ENCODE data around the gene CLTCL1. TPM values are rescaled to one million over a fixed set of nuclear protein-coding genes. Genes with fewer than 3 reads are reported as not detected.

CLTCL1 gene
- total RNA-seq, 1 donor from 2014 or later = 13.5 TPM

GRCh38 chr22:19169002-19169946 lies 122.2 kb downstream of the CLTCL1 start:
- no peak overlapping the region for H3K27ac Mint-ChIP-seq (ENCODE audit: unreplicated experiment)
- H3K9me3 Mint-ChIP-seq (ENCODE audit: unreplicated experiment) = no peaks in the 10 kb centered on the region
- TF ChIP-seq, protein P1, sequence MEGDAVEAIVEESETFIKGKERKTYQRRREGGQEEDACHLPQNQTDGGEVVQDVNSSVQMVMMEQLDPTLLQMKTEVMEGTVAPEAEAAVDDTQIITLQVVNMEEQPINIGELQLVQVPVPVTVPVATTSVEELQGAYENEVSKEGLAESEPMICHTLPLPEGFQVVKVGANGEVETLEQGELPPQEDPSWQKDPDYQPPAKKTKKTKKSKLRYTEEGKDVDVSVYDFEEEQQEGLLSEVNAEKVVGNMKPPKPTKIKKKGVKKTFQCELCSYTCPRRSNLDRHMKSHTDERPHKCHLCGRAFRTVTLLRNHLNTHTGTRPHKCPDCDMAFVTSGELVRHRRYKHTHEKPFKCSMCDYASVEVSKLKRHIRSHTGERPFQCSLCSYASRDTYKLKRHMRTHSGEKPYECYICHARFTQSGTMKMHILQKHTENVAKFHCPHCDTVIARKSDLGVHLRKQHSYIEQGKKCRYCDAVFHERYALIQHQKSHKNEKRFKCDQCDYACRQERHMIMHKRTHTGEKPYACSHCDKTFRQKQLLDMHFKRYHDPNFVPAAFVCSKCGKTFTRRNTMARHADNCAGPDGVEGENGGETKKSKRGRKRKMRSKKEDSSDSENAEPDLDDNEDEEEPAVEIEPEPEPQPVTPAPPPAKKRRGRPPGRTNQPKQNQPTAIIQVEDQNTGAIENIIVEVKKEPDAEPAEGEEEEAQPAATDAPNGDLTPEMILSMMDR (IDR thresholded peaks at IDR 0.05; ENCODE audit: unreplicated experiment) = no peak
- H3K36me3 Mint-ChIP-seq (ENCODE audit: low read depth, unreplicated experiment) = peaks cover 7% of the 10 kb centered on the region
- DNase-seq (ENCODE audit: low spot score) = no peak
- H3K4me3 Mint-ChIP-seq (ENCODE audit: unreplicated experiment) = no peak overlapping the region
- H3K4me1 Mint-ChIP-seq (ENCODE audit: unreplicated experiment) = peaks cover 17% of the 10 kb centered on the region
- peaks cover 28% of the 10 kb centered on the region for H3K27me3 Mint-ChIP-seq (ENCODE audit: unreplicated experiment)

DNA sequence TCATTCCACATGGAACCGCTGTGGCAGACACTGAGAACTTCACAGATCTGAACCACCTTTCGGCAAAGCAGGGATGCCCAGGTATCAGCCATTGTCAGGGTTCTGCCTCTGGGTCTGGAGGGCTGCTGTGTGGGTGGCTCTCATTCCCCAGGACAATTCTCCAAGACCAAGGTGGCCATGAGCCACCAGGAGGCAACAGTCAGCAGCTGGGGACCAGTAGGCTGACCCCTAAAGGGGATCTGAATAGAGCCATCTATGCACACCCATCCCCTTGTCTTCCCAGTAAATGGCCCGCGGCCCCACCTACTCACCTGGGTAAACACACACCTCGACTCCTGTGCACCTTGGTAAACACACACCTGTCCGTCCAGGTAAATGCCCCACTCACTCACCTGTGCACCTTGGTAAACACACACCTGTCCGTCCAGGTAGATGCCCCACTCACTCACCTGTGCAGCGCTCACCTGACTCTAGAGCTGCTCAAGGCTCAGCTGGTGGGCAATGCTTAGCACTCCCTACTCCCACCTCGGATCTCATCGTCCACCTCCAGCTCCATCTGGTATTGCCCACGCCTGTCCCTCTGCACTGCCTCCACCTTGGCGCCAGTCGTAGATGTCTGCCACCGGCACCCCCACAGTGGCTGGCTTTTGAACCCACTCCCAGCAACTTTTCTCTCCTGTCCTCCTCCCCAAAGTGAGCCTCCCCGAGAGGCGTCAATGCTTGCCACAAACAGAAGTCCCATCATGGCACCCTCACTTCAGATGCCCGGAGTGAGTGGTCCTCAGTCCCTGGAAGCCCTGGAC lies 123.2 kb downstream of the CLTCL1 start:
- Mint-ChIP-seq H3K27me3 (ENCODE audit: unreplicated experiment) (peaks cover 30% of the 10 kb centered on the region), H3K9me3 (ENCODE audit: unreplicated experiment) (no peaks in the 10 kb centered on the region), H3K27ac (ENCODE audit: unreplicated experiment) (no peak overlapping the region), H3K36me3 (ENCODE audit: low read depth, unreplicated experiment) (peaks cover 7% of the 10 kb centered on the region), H3K4me1 (ENCODE audit: unreplicated experiment) (peaks cover 17% of the 10 kb centered on the region), H3K4me3 (ENCODE audit: unreplicated experiment) (no peak overlapping the region)
- no peak for DNase-seq (ENCODE audit: low spot score)
- TF ChIP-seq, protein P1 (IDR thresholded peaks at IDR 0.05; ENCODE audit: unreplicated experiment) = no peak

GRCh38 chr22:19167106-19167869 lies 124.2 kb downstream of the CLTCL1 start:
- Mint-ChIP-seq H3K27me3 (ENCODE audit: unreplicated experiment) (peaks cover 26% of the 10 kb centered on the region), H3K27ac (ENCODE audit: unreplicated experiment) (no peak overlapping the region), H3K4me3 (ENCODE audit: unreplicated experiment) (no peak overlapping the region)

GRCh38 chr22:19166421-19166820 lies 125.1 kb downstream of the CLTCL1 start:
- TF ChIP-seq, protein P1 (IDR thresholded peaks at IDR 0.05; ENCODE audit: unreplicated experiment) = no peak
- DNase-seq (ENCODE audit: low spot score) = no peak
- peaks cover 26% of the 10 kb centered on the region for H3K27me3 Mint-ChIP-seq (ENCODE audit: unreplicated experiment)
- H3K27ac Mint-ChIP-seq (ENCODE audit: unreplicated experiment) = no peak overlapping the region
- no peak overlapping the region for H3K4me3 Mint-ChIP-seq (ENCODE audit: unreplicated experiment)
- H3K36me3 Mint-ChIP-seq (ENCODE audit: low read depth, unreplicated experiment) = no peaks in the 10 kb centered on the region
- peaks cover 6% of the 10 kb centered on the region for H3K4me1 Mint-ChIP-seq (ENCODE audit: unreplicated experiment)
- H3K9me3 Mint-ChIP-seq (ENCODE audit: unreplicated experiment) = no peaks in the 10 kb centered on the region

More at GRCh38 chr22:19167106-19167869, 124.2 kb downstream of the CLTCL1 start:
- Mint-ChIP-seq H3K4me1 (ENCODE audit: unreplicated experiment) (peaks cover 9% of the 10 kb centered on the region), H3K36me3 (ENCODE audit: low read depth, unreplicated experiment) (peaks cover 2% of the 10 kb centered on the region), H3K9me3 (ENCODE audit: unreplicated experiment) (no peaks in the 10 kb centered on the region)
- TF ChIP-seq, protein P1 (IDR thresholded peaks at IDR 0.05; ENCODE audit: unreplicated experiment) = no peak
- no peak for DNase-seq (ENCODE audit: low spot score)

All from endothelial cell (in vitro differentiated cells).